ENCODE measurements around the gene IFNLR1.
"Not testable (repeated sequence)": the region's sequence is repeated elsewhere in the genome, so short reads cannot be mapped to it uniquely, and the experiment has no call there.

IFNLR1 gene

DNA sequence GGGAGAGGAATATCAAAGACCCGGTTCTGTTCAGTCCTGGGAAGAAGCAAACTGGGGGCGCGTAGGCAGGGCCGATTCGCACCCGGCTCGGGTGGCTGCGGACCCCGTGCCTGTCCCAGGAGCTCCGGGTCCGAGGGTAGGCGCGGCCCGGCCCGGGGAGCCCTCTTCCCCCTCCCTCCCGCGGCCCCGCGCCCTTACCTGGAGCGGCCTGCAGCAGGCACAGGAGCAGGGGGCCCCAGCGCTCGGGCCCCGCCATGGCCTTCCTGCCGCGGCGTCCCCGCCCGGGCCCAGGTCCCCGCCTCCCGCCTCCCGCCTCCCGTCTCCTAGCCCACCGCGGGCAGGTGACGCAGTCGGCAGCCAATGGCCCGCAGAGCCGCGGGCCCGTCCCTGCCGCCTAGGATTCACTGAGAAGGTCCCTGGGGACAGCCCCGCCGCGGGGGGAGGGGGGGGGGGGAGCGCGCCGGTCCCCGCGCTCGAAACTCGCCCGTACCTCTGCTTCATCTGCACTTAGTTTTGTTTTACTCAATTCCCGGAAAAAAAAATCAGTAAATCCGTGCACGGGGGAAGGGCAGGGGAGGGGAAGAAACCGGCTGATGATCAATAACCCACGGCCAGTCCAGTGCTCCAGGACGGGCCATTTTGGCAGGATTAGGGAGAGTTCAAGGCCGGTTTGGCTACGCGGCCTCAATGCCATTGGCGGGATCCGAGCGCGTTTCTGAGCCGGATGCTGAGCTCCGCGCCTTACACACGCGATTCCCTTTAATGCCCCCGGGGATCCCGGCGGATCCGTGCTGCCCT lies at the start of gene IFNLR1:
Gene IFNLR1, minus strand, starts transcription at position 297 of the 798 bp plus-strand sequence. Its CDS starts 41 bp downstream, at position 256.
- peak; percentile 16 to 58 for DNase-seq (ENCODE audit: low read depth in 2 of 2)

DNA sequence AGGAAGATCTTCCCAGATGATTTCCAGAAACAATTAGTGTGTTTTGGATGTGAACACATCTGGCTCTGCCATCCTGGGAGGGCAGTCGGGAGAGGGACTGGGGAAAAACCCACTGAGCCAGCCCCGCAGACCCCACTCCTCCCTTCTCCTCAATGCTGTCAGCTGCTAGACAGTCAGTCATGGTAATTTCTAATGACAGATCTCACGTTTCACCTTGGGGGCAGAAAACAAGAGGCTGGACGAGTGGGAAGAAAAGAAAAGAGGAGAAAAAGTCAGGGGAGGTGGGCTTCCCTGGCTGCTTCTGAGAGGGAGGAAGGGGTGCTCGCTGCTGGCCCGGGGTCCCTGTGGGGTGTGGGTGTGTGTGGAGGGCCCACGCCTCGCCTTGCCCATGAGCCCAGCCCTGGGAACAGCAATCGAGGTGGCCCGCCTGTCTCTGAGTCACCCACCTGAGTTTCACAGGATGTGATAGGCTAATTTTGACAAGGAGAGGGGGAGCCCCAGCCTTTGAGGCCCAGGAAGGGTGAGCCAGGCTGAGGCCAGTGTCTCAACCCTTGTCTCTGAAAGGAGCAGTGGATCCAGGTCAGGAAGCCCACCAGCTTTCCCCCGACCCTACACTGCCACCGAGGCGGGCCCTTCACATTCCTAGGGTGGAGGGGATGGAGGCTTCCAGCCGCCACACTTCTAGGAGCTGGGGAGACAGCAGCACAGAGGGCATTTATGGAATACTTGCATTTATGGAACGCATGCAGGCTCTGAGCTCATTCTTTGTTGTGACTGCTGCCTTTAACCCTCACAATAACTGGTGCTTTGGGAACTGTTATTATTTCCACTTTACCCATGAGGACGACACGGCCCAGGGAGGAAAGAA lies 49.1 kb upstream of the IFNLR1 start:
- no peak for DNase-seq (ENCODE audit: low read depth in 2 of 2)

DNA sequence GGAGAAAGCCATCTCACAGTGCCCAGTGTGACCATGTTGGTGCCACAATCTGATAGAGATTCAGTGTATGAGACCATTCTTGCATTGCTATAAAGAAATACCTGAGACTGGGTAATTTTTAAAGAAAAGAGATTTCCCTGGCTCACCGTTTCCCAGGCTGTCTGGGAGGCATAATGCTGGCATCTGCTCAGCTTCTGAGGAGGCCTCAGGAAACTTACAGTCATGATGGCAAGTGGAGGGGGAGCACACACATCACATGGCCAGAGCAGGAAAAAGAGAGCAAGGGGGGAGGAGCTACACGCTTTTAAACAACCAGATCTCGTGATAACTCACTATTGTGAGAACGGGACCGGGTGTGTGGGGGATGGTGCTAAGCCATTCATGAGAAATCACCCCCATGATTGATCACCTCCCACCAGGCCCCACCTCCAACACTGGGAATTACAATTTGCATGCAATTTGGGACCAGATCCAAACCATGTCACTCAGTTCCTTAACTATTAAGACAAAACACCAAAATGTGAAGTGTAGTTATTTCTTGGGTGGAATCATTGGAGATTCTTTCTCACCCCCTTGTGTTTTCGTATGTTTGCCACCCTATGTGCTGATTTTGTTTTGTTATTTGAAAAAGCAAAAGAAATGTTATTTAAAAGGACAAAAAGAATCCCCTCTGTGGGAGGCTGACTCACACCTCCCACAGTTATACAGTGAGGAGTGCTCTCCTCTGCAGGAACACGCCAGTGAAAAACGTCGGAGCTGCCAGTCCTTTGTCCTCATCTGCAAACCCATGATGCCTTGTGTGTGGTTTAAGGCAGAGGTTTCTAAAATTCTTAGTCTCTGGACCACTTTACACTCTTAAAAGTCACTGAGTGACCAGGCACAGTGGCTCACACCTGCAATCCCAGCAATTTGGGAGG lies 46.9 kb upstream of the IFNLR1 start:
- DNase-seq (ENCODE audit: low read depth in 2 of 2) = no peak

DNA sequence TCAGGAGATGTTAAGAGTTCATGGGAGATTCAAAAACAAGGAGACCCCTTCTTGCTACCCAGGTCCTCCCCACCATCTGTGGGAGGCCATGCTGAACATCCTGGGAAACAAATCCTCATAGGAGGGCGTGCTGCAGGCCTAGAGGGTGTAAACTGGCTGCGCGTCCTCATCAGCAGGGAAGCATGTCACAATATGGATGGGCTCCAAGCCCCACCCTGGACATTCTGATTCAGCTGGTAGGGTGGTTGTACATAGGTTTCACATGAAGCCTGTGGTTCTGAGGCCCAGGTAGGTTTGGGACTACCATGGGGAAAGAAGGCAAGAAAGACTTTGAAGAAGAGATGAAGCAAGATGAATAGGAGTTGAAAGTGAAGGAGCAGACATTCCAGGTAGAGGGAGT lies 44.6 kb upstream of the IFNLR1 start:
- no peak for DNase-seq (ENCODE audit: low read depth in 2 of 2)

DNA sequence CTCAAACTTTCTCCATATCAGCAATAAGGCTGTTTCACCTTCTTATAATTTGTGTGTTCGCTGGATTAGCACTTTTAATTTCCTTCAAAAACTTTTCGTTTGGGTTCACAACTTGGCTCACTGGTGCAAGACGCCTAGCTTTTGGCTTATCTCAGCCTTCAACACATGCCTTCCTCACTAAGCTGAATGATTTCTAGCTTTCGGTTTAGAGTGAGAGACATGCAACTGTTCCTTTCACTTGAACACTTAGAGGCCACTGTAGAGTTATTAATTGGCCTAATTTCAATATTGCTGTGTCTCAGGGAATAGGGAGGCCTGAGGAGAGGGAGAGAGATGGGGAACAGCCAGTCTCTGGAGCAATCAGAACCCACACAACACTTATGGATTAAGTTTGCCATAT lies 41.2 kb upstream of the IFNLR1 start:
- DNase-seq (ENCODE audit: low read depth in 2 of 2) = no peak

DNA sequence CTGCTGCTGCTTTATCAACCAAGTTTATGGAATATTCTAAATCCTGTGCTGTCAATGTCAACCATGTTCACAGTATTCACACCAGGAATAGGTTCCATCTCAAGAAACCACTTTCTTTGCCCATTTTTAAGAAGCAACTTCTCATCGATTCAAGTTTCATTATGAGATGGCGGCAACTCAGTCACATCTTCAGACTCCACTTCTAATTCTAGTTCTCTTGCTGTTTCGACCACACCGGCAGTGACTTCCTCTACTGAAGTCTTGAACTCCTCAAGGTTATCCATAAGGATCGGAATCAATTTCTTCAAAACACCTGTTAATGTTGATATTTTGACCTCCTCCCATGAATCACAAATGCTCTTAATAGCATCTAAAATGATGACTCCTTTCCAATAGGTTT lies 39.7 kb upstream of the IFNLR1 start:
- DNase-seq (ENCODE audit: low read depth in 2 of 2) = no peak

DNA sequence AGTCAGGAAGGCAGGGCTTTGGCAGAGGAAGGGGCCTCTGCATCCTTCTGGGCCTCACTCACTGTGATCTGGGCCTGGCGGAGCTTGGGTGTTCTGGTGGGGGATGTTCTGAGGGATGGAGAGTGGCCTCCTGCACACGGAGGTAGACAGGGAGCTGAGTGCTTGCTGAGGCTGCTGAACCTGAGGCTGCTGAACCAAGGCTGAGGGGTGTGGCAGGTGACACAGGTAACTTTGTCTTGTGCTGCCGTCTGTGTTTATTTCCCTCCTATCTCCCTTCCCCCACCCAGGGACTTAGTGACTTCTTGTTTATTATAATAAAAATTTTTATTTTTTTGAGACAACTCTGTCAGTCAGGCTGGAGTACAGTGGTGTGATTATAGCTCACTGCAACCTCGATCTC lies 37.7 kb upstream of the IFNLR1 start:
- no peak for DNase-seq (ENCODE audit: low read depth in 2 of 2)

DNA sequence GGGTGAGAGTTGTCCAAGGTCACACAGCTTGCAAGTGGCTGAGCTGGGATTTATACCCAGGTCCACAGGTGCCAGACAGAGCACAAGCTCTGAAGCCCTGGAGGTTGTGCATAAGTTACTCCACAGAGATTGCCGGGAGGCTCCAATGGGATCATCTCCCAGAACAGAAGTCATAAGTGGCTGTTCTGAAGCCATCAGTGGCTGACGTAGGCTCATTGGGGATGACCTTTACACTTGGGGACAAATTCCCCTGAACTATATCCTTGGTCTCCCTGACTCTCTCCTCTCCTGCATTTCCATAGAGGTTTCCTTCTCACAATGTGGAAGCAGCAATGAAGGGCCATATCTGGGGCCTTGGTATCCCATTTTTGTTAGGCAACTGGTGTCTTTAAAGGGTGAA lies 37.0 kb upstream of the IFNLR1 start:
- no peak for DNase-seq (ENCODE audit: low read depth in 2 of 2)

DNA sequence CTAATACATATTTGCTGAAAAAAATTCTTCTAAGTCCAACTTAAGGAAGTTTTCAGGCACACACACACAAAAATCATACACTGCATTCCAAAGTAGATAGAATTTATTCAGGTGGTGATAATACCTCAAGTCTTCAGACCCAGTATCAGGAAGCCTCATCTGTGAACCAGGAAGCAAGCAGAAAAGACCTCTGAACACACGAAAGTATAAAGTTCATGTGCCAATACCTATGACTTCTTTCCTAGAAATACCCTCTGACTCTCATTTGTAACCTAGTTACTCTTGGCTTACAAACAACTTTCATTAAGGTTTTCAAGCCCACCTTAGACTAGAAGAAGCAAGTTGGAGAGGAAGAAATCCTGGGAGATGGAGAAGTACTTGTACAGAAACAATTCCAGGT lies 35.7 kb upstream of the IFNLR1 start:
- no peak for DNase-seq (ENCODE audit: low read depth in 2 of 2)

DNA sequence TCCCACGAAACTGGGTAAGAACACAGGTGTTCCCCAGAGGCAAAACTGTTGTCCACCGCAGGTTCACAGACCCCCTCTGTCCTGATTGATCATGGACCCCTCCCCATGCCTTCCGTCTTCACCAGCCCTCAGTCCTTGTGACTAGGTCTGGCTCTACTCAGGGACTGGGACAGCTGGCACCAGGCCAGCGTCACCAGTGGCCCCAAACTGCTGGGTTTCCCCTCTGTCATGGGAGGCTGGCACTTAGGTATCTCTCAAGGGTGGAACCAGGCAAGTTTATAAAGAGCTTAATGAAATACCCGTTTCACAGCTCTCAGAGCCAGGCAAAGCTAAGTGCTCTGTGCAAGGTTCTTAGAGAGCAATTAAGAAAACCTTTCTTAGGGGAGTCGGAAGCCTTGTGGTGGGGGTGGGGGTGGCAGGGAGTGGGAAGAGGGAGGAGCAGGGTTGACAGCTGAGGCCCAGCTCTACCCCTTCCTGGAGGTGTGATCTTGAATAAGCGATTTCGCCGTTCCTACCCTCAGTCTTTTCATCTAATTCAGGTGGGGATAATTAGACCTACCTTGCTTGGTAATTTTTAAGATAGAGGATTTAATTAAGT lies 35.0 kb upstream of the IFNLR1 start:
- no peak for DNase-seq (ENCODE audit: low read depth in 2 of 2)

DNA sequence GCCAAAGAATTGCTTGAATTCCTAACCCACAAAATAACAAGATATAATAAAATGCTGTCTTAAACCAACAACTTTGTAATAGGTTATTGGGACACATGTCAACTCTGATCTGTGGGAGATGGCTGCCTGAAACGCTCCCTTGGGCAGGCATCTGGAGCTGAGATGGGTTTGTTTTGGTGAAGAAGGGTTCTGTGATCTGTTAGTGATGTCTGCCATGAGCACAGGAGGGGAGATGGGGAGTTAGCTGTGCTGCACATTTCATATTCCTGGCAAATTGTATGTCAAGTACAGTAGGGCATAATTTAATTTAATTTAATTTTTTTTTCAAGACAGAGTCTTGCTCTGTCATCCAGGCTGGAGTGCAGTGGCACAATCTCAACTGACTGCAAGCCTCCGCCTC lies 34.2 kb upstream of the IFNLR1 start:
- DNase-seq (ENCODE audit: low read depth in 2 of 2) = no peak

DNA sequence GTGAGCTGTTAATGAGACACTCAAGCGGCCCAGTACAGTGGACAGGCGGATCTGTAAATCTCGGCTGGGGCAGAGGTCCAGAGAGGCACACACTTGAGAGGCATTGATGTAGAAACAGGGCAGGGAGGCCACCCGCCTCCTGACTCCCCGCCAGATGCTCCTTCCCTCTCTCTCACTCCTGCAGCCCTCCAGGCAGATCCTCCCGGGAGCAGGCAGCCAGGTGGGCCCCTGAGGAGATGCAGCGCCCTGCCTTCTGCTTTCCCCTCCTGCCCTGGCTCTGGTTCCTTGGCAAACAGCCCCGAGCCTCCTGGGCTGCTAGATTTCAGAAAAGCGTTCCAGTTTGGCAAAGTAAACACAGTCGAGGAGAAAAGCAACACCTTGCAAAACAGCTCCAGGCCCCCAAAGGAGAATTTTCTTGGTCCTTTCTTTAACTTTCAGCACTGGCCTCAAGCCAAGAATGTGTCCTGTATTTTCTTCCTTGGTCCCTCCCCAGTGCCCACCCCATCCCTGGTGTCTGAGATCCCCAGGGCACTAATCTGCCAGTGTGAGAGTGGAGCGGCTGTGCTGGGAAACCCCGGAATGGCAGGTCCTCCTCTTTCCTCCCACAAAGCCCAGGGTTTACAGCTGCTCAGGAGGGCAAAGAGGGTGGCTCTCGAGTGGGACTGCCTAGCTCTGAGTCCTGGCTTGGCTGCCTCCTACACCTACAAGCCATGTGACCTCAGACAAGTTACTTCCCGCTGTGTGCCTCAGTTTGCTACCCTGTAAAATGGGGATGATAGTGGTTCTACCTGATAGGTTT lies 29.4 kb upstream of the IFNLR1 start:
- DNase-seq (ENCODE audit: low read depth in 2 of 2) = no peak

DNA sequence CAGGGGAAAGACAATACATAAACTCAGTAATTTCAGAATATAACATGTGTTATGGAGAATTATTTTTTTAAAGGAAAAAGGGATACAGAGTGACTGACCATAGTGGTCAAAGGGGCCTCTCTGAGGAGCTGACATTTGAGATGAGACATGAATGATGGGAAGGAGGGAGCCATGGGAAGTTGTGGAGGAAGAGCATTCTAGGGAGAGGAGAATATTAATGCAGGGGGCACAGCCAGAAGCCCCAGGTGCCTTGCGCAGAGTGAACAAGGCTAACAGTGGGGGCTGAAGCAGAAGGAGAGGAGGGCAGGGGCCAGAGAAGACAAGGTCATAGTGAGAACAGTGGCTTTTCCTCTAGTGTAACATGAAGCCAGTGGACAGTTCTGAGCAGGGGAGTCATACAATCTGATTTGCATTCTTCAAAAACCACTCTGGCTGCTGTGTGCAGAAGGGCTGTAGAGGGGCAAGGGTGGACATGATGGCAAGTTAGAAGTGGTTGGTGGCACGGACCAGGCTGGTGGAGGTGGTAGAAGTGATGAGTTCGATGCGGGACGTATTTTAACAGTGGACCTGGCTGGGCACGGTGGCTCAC lies 28.2 kb upstream of the IFNLR1 start:
- DNase-seq (ENCODE audit: low read depth in 2 of 2) = no peak

DNA sequence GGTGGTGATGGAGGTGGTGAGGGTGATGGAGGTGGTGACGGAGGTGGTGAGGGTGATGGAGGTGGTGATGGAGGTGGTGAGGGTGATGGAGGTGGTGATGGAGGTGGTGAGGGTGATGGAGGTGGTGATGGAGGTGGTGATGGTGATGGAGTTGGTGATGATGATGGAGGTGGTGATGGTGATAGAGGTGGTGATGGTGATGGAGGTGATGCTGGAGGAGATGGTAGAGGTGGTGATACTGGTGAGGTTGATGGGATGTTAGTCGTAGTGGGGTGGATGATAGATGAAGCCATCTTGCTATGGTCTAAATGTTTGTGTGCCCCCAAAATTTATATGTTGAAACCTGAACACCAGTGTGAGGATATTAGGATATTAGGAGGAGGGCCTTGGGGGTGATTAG lies 25.3 kb upstream of the IFNLR1 start:
- no peak for DNase-seq (ENCODE audit: low read depth in 2 of 2)

DNA sequence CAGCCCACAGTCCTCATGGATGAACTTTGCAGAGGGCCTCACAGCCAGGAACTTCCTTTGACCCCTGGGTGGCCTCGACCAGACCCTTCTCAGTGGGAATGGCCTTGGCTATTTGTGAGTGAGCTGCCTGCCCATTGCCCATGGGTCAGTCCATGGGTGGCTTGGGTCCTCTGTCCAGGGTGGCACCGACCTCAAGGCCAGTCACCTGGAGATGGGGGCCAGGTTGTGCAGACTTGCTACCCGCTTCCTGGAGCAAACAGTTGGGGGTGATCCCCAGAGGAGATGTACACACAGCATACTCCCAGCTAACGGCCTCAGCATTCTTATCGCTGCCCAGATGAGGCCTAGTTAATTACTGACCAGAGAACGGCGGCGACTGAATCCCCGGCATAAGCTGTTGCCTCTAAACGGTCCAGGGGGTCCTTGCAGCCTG lies 23.1 kb upstream of the IFNLR1 start:
- no peak for DNase-seq (ENCODE audit: low read depth in 2 of 2)

DNA sequence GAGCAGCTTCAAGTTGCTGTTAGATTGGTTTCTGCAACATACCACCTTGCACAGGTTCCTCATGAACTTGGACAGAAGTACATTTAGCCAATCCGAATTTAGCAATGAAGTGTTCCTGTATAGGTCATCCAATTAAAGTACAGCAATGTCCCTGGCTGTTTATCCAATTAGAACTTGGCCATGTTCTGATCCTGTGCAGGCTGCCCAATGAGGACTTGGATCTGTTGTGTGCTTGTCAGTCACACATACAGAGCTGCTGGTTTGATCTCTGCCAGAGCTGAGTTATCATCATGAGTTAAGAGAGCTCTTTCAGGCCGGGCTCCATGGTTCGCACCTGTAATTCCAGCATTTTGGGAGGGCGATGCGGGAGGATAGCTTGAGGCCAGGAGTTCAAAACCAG lies 22.0 kb upstream of the IFNLR1 start:
- DNase-seq (ENCODE audit: low read depth in 2 of 2) = no peak

DNA sequence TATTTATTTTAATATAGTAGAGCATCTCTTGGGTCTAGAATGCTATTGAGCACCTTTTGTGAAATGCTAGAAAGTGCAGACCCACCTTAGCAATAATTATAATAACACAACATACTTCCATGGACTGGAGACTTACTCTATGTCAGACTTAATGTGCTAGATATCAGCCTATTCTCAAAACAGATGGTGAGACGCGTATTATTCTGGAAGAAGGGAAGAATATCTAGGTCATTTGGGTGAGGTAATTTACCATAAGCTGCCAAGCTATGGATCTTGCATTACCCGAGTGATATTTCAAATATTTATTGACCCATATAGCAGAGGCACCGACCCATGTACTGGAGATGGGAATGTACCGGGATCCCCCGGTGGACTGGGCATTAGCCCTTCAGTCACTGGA lies 20.6 kb upstream of the IFNLR1 start:
- DNase-seq (ENCODE audit: low read depth in 2 of 2) = no peak

DNA sequence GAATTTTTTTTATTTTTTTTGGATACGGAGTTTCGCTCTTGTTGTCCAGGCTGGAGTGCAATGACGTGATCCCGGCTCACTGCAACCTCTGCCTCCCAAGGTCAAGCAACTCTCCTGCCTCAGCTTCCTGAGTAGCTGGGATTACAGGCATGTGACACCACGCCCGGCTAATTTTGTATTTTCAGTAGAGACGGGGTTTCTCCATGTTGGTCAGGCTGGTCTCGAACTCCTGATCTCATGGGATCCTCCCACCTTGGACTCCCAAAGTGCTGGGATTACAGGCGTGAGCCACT lies 20.3 kb upstream of the IFNLR1 start:
- DNase-seq (ENCODE audit: low read depth in 2 of 2) = not testable (repeated sequence)

DNA sequence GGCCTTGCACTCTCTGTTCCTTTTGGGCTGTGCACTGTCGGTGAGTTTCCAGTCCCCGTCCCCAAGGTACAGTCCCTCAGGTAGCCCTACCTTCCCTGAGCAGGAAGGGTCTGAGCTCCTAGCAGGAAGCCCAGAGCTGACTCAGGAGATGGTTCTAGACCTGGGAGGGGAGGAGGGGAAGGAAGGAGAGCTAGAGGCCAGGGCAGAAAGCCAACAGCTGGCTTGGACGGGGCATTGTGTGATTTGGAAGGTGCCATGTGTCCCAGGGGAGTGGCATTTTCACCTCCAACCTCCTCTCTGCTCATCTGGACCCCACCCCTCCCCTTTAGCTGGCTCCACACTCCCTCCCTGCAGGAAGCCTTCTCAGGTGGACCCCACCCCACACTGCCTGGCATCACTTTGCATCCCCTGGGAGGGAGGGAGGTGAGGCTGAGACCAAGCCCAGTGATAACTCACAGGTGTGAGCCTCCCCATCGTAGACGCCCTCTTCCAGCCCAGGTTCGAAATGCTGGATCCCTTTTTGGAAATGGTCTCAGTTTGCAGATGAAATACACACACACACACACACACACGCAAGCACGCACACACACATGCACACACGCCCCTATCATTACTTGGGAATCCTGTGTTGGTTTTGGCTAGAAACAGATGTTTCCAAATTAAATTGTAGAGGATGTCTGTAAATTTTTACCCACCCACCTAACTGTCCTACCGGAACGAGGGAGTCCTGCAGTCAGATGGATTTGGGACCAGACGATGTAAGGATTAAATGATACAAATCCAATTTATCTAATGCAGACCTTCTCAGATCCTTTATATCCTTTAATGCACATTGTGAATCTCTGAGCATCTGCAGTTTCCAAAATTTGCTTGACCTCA lies 19.7 kb upstream of the IFNLR1 start:
- no peak for DNase-seq (ENCODE audit: low read depth in 2 of 2)

DNA sequence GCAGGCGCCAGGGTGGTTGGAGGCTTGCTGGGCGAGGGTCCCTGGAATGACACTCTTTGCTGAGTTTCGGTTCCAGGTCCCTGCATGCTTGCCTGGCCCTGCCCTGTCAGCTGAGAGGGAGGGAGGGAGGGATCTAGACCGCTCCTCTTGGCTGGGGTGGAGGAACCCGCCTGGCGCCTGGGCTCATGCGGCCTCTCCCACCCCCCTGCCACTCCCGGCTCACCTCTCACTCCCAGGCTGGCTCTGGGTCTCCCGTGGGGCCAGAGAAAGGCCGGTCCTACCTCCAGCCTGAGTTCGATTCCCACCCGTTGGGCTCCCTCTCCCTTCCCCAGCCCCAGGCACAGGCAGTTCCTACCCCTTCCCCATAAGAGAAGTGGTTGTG lies 19.0 kb upstream of the IFNLR1 start:
- no peak for DNase-seq (ENCODE audit: low read depth in 2 of 2)
